Gastrocnemius medialis (tissue), 4 donors: ENCODE results near the gene MAGEB10.

Experiments used
- CTCF ChIP-seq, 5 experiments: fragments of 450-650 bp in 3 of 5; fragments of 200-600 bp in 2 of 5; sonication (generic) in 2 of 5; IDR thresholded peaks in 4 of 5; conservative IDR thresholded peaks in 1 of 5; 1 replicate in 4 of 5; 2 replicates in 1 of 5; pipeline ENCODE4 v1.5.1; 2016 to 2019; ENCODE audit warnings: antibody characterized with exemption in 5 of 5, mild to moderate bottlenecking in 3 of 5, moderate library complexity in 3 of 5
- POLR2A ChIP-seq, 2 donors: fragments of 450-650 bp; IDR thresholded peaks; one replicate each; pipeline ENCODE4 v1.6.1; 2017; ENCODE audit warnings: antibody characterized with exemption in 2 of 2, mild to moderate bottlenecking in 2 of 2, moderate library complexity in 2 of 2

DNA sequence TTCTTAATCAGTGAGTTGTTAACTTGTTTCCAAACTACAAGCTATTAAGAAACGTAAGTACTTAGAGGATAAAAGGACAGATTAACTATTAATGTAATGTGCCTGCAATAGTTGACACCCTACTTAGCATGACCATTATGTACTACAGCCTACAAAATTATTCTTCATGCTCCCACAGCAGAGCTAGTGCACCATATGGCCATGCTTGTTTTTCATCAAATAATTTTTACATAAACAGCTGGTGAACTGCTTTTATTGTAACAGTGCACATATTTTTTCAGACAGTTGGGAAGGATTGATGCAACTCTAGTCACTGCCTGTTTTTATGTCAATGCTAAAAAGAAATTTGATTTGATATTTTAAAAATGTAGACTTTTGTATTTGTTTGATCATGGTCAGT lies 10.2 kb upstream of the MAGEB10 start:
- no peak for TF ChIP-seq CTCF (IDR thresholded peaks at IDR 0.05 in 4 of 5, conservative IDR thresholded peaks at IDR 0.05 in 1 of 5)
- no peak for TF ChIP-seq POLR2A (IDR thresholded peaks at IDR 0.05)
